GM19035 (cell line): ENCODE data around the gene PLBD2.

Source experiments
- ATAC-seq: cut with Tn5 transposase; IDR thresholded peaks from one replicate; pipeline ENCODE4 v1.9.1; 2021; ENCODE audit not compliant: unreplicated experiment

PLBD2 gene

GRCh38 chr12:113392520-113392919, 34.1 kb downstream of the PLBD2 start:
- ATAC-seq = no peak

- ATAC-seq = no peak
Observed at GRCh38 chr12:113392988-113393579, 34.7 kb downstream of the PLBD2 start.

DNA sequence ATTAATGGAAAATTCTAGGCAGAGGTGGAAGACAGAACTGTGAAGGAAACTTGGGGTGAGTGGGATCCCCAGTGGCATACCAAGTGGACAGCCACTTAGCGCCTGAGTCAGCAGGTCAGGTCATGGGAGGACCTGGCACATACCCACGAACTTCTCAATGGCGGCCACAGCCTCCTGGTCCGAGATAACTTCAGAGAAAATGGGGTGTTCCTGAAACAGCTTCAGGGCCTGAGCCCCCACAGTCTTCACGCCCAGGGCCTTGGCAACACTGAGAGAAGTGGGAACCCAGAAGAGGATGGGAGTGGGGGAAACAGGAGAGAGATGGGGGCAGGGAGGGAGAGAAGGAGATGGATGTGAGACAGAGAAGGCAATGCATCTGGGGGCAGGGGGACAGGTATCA, 35.4 kb downstream of the PLBD2 start:
- ATAC-seq = no peak

GRCh38 chr12:113395119-113395518, 36.7 kb downstream of the PLBD2 start:
- no peak for ATAC-seq

- ATAC-seq = no peak
Observed at GRCh38 chr12:113396200-113396599, 37.8 kb downstream of the PLBD2 start.

DNA sequence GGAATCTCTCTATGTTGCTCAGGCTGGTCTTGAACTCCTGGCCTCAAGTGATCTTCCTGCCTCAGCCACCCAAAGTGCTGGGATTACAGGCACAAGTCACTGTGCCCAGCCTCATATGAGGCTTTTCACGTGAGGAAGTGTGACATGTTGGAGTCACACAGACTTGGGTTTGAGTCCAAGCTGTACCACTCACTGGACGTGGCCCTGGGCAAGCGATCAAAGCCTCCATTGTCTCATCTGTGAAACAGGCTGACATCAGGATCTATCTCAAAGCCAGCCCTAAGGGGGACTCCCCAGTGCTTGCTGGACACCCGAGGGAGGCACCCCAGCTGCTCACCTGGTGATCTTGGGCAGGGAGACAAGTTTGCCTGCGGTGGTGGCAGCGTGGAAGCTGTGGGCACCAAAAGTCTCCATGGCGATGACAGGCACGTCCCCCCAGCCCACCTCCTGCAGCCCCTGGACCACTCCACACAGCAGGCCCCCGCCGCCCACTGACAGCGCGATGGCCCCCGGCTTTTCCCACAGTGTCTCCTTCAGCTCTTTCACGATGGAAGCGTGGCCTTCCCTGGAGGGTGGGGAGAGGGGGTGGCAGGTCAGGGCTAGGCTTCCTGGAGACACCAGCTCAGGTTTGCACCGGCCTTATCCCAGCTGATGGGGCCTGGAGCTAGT, 38.6 kb downstream of the PLBD2 start:
- ATAC-seq = no peak

GRCh38 chr12:113397497-113398197, 39.3 kb downstream of the PLBD2 start:
- no peak for ATAC-seq

- ATAC-seq = no peak
Observed at GRCh38 chr12:113398346-113399290, 40.2 kb downstream of the PLBD2 start.

DNA sequence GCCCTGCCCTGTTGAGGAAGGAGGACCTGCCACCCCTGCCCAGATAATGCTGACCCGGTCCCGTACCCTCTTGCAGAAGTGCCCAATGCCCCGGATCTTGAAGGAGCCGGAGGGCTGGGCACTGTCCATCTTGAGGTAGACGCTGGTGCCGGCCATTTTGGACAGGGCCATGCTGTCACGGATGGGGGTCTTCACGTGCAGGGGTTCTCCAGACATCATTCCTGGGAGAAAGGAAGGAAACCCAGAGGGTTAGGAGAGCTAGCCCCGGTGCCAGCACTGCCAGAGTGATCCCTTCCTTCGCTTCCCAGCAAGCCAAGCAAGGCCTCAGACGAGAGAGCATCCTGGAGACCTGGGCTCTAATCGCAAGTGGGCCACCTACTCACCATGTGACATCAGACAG, 41.1 kb downstream of the PLBD2 start:
- no peak for ATAC-seq

DNA sequence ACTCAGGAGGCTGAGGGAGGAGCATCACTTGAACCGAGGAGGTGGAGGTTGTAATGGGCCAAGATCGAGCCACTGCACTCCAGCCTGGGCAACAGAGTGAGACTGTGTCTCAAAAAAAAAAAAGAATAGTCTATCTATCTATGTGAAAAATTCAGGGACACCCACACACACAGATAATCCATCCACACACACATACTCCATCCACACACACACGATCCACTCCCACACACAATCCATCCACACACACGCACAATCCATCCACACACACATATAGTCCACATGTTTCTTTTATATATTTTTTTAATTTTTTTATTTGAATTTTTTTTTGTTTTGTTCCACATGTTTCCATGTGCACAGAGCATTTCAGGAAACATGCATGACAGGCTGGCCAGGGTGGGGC, 42.0 kb downstream of the PLBD2 start:
- ATAC-seq = no peak

- ATAC-seq = no peak
Observed at GRCh38 chr12:113401066-113402000, 42.9 kb downstream of the PLBD2 start.

- ATAC-seq = no peak
Observed at GRCh38 chr12:113402586-113403260, 44.3 kb downstream of the PLBD2 start.

DNA sequence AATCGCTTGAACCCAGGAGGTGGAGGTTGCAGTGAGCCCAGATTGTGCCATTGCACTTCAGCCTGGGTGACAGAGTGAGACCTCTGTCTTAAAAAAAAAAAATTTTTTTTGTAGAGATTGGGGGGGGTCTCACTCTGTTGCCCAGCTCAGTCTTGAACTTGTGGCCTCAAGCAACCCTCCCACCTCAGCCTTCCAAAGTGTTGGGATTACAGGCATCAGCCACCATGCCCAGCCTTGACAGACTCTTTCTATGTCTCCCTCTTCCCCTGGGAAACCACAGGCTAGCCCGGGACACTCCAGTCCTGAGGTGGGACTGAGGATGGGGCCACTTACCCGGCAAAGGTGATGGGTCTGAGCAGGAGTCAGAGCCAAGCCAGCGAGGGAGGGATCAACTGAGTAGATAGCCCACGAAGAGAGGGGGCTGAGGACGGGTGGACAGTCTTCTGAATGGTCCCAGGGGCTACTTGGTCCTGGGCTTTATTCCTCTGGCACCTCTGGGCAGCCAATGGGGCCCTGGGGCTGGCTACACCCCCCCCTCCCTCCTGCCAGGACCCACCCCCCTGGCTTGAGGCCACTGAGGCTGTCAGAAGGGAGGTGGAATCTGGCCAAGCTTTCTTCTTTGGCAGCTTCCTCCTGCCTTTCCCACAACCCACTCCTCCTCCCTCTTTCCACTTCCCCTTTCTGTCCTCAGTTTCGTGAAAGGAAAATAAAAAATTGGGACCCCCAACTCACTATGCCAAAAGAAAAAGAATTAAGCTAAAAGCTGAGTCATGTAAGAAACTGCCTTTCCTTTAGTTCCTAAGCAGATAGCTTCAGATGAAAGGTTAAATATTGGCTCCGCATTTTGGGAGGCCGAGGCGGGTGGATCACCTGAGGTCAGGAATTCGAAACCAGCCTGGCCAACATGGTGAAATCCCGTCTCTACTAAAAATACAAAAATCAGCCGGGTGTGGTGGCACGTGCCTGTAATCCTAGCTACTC, 45.3 kb downstream of the PLBD2 start, which contains the start of gene SDS:
TSS of gene SDS (minus strand) at position 453 of the 981 bp plus-strand sequence. CDS start 4,179 bp downstream, outside the sequence.
- ATAC-seq = no peak

DNA sequence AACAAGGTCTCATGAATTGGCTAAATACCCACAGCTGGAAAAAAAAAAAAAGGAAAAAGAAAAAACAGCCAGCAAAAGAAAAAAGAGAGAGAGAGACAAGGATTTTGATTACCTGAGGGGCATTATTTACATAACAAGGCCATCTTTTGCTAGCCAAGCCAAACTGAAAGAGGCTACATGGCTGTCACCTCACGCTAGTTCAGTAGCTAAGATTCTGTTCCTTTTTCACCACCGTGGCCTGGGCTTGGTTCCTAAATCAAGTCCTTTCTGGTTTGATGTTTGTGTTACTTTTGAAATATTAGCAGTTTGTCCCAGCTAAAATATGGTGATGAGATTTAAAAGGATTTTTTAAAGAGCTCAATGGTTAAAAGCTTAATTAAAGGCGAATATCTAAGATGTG, 47.3 kb downstream of the PLBD2 start:
- ATAC-seq = no peak

DNA sequence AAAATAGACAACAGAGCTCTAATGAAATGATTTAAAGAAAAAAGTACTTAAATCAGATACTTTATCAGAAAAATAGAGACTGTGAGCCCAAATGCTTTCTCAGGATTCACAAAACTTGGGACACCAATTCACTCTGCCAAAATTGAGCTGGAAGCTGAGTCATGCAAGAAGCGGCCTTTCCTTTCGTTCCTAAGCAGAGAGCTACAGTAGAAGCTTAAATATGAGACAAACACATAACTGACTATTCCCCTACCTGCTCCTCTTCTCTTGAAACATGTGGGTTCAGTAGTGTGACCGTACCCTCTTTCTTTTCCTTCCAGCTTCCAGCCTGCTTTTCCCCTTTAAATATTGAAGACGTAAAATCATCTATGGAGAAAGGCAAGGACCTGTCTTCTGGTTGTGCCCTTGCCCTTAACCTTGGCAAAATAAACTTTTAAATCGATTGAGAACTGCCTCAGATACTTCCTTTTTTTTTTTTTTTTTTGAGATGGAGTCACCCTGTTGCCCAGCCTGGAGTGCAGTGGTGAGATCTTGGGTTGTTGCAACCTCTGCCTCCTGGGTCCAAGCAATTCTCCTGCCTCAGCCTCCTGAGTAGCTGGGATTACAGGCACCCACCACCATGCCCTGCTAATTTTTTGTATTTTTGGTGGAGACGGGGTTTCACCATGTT, 49.7 kb downstream of the PLBD2 start:
- ATAC-seq = no peak

- no peak for ATAC-seq
Observed at GRCh38 chr12:113408756-113409298, 50.4 kb downstream of the PLBD2 start.

DNA sequence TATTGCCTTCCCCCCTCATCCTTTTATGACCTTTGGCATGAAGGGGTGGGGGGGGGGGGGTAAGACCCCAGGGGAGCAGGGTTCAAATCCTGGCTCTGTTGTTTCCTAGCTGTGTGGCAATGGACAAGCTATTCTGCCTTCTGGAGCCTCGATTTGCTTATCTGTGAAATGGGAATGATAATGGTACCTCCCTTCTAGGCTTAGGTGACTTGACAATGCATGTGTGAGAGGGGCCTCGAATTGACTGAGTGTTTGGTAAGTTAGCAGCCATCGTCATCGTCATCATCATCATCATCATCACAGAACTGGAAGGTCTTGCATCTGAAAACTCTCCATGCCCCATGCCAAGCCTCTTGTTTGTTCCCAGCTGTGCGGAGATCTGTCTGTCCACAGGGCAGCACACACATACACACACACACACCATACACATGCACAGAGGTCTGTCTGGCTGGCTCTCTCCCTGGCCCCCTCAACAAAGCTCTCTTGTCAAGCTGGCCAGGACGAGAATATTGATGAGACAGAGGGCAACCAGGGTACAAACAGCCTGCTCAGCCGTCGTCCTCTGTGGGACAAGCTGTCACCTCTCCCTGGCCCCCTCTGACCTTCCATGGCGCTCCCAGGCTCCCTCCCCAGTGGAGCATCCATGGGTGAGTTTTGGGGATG, 51.2 kb downstream of the PLBD2 start:
- ATAC-seq = no peak
